CD4-positive, alpha-beta T cell treated with Interferon gamma for 1 hour (primary cell): ENCODE data around the gene TMEM181.
"Not testable (repeated sequence)": the region's sequence is repeated elsewhere in the genome, so short reads cannot be mapped to it uniquely, and the experiment has no call there.

Experiments
- DNase-seq: peaks from one replicate; pipeline ENCODE4 v3.0.0-alpha.2; 2020

The TMEM181 gene

DNA sequence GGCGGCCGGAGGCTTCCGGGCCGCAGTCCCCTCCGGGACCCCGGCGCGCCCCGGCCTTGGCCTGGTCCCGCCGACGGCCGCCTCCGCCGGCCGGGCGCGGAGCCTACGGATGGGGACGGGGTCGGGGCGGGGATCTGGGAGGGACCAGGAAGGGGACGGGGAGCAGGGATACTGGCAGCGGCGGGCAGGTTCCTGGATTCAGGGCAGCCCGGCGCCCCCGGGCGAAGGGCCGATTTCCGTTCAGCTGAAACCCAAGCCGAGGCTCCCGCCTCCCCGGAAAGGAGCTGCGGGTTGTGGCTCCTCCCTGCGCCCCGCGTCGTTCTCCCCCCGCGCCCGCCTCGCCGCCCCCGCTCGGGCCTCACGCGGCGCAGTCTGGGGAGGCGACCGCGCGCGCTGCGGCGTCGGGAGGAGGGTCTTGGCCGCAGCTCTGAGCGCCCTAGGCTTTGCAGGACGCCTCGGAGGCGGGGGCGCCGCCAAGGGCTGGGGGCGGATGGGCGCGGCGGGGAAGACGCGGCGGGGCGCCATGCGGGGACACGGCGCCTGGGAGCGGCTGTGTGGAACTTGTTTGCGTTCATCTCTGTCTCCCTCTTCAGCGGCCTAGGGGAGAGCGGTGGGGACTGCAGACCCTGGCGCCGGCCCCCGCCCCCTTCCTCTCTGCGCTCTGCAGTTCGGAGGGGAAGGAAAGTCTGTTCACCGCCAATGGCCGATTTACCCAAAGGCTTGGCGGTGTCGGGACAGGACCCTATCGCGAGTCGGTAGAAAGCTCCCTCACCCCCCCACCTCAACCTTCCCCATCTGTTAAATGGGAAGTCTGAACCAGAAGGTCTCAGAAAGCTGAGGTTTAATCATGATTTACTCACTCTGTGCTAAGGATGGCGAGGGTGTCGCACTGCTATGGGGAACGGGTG lies 22.7 kb upstream of the TMEM181 start:
- DNase-seq, result no peak

DNA sequence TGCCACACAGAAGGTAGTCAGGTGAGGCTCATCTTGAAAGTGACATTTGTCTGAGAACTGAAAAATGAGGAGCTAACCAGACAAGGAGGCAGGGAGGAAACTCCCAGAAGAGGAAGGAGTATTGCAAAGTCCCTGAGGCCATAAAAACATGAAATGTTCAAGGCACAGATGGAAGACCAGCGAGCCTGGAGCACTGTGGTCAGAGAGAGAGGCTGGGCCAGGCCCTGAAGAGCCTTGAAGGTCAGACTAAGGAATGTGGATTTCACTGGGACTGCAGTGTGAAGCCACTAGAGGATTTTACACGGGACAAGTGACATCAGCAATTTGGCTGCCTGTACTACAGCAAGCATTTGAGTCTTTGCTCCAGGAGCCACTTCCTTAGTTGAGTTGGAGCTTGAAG lies 21.1 kb upstream of the TMEM181 start:
- no peak for DNase-seq

DNA sequence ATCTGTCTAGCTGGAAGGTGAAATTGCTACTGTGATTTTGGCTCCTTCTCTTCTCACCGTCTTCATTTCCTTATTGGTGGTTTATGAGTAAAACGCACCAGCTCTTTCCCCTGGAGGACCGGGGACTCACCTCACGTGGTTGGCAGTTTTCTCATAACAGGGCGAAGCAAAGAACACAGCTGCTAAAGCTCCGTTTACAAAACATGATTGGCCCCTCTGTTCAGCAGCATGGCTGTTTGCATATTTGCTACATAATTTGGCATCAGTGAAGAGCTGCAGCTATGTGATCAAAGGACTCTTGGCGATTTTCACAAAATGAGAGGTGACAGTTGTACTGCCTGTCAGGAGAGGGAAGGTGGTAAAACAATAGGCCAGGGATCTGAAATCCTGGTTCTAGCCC lies 20.5 kb upstream of the TMEM181 start:
- no peak for DNase-seq

DNA sequence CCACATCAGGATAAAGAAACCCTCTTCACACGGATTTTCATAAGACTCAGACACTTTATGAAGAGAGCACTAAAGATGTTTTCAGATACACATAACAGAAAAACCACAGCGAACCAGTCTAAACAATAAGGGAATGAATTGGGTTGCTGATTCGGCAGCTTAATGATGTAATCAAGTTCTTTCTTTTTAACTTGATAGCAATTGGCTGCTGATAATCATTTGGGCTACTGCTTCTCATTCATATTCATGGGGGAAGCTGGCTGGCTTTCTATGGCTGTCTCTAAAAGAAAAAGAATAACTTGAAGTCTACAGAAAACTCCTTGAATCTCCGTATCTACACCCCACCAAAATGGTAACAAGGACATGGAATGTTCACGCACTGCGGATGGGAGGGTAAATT lies 20.0 kb upstream of the TMEM181 start:
- no peak for DNase-seq

DNA sequence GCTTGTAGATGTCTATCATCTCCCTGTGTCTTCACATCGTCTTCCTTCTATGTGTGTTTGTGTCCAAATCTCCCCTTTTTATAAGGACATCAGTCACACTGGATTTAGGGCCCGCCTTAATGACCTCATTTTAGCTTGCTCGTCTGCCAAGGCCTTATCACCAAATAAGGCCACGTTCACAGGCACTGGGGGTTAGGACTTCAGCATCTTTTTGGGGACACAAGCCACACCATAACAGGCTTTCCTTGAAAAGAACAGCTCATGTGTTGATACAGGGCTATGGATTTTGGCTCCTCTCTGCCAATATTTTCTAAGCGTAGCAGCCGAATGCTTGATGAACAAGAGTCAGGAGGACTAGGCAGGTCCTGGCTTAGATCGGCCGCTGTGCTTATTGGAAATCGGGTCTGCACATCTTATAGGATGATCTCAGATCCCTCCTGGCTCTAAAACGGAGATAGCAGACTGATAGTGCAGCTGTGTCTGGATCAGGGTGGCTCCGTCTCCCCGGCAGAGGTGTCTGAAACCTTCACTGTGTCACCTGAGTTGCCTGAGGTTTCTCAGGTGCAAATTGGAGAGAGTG lies 16.2 kb upstream of the TMEM181 start:
- no peak for DNase-seq

DNA sequence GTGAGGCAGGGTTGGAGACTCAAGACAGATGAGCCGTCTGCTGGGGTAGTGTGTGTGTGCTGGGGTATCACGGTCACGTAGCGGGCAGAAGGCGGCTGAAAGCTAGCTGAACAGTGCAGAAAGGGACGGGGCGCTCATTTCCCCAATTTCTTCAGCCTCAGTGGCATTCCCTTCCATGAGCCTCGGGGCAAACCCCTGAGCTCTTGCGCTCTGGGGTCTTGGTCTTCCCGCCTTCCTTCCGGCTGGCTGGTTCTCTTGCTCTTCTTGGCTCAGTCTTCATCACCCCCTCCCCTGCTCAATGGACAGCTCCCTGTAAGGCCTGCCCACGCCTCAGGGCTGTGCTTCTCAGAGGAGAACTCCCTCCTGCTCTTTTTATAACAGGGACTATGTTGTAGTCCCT lies 15.5 kb upstream of the TMEM181 start:
- no peak for DNase-seq

DNA sequence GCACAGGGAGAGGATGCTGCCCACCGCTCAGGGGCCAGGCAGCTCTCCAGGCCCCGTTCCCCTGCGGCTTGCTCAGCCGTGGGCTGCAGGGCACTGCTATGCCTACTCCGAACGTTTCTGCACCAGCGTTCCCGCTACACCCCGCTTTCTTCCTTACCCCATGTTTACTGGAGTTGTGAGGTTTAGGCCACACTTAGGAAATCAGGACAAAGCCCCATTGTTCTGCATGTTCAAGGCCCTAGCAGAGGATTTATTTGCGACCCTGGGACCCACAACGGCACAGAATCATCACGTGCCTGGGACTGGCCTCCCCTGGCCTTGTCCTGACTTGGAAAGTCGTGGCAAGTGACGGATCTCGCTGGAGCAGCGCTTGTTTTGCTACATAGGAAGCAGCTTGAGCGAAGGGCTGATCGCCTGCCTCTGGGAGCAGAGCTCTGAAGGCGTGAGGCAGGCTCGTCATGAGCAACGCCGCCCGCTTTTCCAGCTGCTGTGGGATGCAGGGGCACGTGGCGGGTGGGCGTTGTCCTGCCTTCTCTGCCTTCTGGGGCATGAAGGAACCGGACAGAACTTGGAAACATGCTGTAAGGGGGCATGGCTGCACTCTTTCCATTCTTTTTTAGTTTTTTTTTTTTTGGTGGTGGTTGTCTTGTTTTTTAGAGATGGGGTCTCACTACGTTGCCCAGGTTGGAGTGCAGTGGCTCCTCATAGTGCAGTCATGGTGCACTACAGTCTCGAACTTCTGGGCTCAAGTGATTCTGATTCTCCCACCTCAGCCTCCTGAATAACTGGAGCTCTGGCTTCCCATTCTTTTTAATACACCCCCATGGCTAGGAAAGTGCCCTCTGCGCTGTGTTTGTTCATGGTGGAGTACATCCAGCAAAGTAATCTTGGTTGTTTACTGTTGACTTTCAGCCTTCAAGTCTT lies 14.6 kb upstream of the TMEM181 start:
- DNase-seq, result no peak

DNA sequence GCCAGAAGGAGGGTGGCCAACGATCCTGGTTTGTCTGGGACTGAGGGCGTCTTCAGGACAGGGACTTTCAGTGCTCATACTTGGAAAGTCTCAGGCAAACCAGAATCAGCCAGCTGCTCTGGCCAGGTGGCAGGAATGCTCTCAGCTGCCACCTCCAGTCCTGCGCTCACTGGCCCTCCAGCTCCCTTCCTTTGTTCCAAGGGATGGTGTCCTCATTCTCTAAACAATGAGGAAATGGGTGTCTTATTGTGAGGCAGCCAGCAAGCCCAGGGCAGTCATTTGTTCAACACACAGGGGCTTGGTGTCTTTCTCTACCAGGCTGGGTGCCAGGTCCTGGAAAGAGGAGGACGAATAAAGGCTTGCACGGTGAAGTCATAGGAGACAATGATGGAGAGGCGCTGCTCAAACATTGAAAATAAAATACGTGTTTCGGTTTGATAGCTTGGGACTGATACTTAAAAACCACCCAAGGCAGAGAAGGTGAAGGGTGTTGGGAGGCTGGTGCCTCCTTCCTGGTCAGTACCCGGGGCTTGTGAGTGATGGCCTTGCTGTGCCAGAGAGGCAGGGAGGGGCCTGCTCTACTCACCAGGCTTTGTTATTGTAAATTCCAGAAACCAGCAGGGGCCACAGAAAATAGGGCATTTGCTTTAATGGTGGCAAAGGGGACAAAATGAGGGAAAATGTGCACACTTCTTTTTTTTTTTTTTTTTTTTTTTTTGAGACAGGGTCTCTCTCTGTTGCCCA lies 11.3 kb upstream of the TMEM181 start:
- no peak for DNase-seq

DNA sequence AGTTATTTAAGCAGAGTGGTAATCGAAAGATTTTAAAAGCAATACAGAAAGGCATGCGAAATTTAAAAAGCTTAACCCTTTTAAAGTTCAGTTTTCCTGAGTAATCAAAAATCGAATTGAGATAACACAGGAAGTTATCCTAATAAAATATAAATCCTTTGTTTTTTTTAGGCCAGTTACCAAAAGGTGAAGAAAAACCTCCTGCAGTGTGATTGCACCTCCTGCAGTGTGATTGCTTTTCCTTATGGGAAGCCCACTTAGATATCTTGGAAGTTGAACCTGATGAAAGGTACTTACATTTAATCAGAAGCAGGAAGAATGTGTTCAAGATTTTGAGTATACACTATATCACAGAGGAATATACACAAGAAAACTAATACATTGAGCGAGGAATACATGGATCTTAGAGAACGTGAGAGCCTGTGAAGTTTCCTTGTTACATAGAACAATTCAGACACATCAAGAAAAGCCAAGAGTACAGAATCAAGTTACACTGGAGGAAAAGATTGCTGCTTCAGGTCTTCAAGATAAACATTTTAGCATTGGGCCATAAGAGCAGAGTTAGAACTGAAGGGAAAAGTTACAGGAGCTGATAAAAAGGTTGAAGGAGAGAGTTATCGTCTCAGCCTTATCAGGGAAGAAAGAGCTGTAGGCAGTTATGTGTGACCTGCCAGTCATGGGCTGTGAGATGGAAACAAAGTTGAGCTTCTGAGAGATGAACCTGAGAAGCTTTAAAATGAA lies 7.7 kb upstream of the TMEM181 start:
- no peak for DNase-seq

DNA sequence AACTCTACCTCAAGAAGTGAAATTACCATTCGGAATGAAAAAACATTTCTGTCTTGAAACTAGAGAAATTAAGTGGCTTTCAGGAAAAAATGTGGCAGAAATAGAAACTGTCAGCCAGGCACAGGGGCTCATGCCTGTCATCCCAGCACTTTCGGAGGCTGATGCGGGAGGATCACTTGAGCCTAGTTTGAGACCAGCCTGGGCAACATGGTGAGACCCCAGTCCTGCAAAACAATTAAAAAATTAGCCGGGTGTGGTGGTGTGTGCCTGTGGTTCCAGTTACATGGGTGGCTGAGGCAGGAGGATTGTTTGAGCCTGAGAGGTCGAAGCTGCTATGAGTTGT lies 7.1 kb upstream of the TMEM181 start:
- DNase-seq, result no peak

DNA sequence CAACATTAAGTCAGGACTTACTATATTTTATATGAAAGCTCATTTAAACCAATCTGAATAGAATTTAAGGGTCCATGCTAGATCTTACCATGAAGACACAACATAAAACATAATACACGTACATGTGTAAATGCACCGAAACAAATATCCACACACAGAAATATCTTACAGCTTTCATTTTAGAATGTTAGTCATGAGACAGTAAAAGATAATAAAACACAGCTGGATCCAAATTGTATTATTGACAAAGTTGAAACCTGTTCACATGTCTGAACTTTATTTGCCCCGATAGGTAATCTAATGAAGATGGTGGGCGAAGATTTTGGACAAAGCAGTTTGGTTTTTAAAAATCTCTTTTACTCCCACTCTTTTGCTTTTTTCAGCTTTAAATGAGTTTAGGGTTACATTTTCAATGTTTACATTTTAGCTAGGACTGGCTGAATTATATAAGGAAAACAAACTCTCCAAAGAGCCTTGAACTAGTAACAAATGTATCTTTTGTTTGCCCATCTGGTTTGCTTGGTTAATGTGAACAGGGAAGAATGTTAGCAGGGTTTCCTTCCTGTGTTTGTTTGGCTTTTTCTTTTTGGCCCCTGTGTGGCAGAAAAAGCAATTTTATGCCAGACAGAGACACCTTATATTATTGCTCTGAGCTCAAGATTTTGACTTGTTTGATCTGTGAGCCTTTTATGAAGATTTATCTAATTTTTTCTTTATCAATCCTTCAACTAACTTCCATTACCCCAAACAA lies 5.1 kb upstream of the TMEM181 start:
- DNase-seq, result no peak

DNA sequence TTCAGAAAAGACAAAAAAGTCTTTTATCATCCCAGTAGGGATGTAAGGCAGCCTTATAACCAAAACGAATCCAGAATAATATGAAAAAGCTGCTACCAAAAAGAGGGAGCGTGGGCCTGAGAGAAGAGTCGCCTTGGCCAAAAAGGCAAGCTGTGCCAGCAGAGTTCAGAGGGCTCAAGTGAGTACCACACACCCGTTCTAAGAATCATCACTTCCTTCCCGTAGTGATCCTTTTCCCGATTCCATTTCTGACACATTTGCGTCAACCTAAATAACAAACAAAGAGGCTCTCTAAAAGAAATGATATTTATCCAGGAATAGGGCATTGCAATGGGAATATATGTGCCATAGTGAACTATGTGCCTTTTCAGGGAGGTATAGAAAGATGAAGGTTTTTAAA lies 3.8 kb upstream of the TMEM181 start:
- no peak for DNase-seq

DNA sequence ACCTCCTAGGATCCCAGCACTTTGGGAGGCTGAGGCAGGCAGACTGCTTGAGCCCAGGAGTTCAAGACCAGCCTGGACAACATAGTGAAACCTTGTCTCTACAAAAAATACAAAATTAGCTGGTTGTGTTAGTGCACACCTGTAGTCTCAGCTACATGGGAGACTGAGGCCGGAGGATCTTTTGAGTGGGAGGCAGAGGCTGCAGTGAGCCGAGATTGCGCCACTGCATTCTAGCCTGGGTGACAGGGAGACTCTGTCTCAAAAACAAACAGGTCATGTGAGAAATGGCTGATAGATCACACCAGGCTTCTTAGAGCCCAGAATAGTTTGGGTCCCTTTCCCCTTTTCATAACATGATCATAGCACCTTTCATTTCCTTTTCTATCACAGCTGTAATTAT lies 2.8 kb upstream of the TMEM181 start:
- DNase-seq, result not testable (repeated sequence)

DNA sequence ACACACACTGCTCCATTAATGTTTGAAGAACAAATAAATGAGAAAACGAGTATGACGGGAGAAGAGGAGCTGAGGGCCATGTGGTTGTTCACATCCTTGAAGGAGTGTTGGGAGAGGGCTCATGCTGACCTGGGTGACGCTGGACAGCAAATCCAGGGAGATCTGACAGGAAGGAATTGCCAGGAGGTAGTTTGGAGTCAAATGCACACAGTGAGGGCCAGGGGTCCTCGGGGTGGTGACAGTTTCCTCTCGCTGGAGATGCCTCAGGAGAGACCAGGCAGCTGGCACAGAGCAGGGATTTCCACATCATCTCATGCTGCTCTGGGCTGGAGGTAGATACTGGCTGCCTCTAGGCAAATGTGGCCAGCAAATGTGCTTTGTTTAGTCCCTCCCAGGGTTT lies 2.0 kb upstream of the TMEM181 start:
- no peak for DNase-seq

DNA sequence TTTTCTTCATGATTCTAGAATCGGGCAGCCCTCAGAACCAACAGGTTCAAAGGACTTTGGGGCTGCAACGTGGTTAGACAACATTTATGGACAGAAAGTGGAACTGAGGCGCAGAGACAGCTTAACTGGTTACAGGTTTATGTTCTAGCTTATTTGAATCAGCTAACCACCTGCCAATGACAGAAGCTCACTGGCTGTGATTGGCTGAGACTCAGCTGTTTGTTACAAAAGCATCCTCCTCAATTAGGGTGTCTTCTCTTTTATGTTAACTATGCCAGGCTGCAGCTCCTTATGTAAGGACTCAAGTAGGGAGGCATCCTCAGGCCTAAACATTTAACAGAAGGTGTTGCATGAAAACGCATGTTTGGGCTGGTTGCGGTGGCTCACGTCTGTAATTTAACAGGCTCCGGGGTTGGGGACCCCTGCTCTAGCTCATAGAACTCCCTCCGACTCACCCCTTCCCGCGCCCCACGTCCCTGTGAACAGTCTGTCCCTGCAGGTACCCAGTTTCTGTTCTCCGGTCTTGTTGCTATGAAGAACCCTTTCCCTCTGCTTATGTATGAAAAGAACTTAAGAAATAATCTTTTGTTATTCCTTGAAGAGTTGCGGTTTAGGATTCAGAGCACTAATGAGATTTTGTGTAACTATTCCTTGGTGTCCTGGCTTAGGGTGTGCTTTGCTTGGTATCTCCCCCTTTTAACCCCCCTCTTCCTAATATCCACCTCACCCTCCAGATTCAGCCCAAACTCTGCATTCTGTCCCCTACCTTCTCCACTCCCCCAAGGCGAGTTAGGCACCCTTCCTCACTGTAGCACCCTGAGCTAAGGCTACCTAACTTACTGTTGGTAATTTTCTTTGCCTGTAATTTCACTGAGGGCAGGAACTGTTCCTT lies 1.2 kb upstream of the TMEM181 start:
- no peak for DNase-seq

DNA sequence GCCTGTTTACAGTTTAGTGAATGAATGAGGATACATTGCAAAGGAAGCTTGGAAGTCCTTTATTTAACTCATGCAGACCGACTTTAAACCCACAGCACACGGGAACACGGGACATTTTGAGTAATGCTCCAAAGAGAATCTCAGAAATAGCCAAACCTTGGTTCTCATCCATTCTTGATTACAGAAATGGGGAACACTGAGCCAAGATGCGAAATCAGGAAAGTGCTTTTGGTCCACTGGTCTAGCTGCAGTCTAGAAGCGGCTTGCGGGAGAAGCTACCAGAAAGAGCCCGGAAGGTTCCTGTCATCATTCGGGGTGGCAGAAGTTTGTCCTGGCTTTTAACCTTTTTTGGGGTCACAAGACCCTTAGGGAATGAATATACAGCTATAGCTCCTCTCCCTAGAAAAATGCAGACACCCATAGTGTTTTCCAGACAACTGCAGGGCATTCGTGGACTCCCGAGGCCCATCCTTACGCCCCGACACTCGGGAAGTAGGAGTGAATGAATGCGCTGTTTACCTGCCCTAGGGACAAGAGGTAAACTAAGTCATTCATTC lies 475 bp upstream of the TMEM181 start:
- no peak for DNase-seq

DNA sequence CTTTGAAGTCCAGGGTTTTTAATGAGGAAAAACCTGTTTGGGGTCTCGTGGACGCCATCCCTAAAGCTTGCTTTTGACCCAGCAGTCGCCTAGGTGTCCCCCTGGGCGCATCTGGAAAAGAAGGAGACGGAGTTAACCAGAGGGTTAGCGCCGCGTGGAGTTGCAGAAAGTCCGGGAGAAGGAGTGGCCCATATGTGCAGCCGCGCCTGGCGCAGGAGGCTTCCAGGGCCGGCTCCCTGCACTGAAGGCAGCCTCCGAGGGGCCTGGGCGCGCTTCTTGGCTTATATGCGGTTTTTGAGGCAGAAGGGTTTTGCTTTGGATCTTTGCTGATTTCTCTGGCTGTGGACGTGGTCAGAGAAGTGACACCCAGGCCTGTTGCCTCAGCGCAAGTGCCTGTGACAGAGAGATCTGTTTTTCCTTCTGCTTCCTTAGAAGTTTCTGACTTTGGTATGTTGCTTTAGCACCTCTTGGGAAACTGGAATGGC lies 987 bp downstream of the TMEM181 start:
- no peak for DNase-seq

DNA sequence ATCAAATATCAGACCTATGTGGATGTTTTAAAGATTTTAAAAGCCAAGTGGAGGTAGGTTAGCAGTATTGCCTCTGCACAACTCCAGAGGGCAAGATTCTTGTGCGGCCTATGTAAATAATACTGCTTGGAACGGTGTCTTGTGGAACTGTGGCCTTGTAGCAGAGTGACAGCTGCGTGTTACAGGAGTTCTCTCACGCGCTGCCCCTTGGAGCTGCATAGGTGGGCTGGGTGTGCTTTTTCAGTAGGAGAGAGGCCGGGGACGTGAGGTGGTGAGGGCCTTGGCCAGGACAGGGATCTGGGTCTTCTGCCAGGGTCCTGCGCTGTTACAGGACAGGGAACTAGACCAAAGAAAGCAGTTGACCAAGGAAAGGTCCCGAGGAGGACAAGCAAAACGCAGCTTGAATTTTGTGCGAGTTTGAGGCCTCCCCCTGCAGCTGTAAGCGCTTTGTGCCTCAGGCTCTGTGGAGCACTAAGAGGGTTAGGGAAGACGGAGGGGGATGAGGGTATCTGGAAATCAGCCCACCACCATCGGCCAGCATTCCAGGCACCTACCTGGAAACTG lies 1.5 kb downstream of the TMEM181 start:
- no peak for DNase-seq

DNA sequence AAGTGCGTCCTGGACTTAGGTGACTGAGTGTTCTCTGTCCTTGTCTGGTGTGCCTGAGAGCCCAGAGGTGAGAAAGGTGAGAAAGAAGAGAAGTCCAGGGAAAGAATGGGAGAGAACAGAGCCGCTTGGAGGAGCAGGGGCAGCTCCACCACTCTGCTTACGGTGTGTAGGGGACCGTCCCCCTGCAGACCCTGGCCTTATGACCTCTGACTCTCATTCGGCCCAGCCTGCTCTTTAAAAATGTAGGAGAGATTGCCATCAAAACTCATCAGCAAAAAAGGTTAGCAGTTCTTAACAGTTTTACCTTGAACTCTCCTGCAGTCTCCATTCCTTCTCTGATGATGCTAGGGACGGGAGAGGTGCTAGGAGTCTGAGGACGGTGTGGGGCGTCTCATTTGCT lies 2.0 kb downstream of the TMEM181 start:
- no peak for DNase-seq
